Smooth muscle cell (in vitro differentiated cells): ENCODE measurements around the gene UPP2. TPM values are rescaled to one million over a fixed set of nuclear protein-coding genes. Genes with fewer than 3 reads are reported as not detected.

ENCODE experiments used
- DNase-seq: peaks from one replicate; lab custom pipeline; 2025; ENCODE audit not compliant: unreplicated experiment; lab: John Stamatoyannopoulos, UW
- H2AFZ ChIP-seq: fragments of 200-600 bp; sonication (generic); 2 replicates; pipeline ENCODE4 v1.6.0; 2016; ENCODE audit warnings: antibody characterized with exemption, low read depth, mild to moderate bottlenecking
- H3F3A ChIP-seq: fragments of 200-600 bp; sonication (generic); 2 replicates; pipeline ENCODE4 v1.6.0; 2017; ENCODE audit warnings: antibody characterized with exemption, low read depth
- H3K27ac ChIP-seq: fragments of 200-600 bp; sonication (generic); 2 replicates; pipeline ENCODE4 v1.5.1; 2016; ENCODE audit warnings: low read depth, mild to moderate bottlenecking
- H3K27me3 ChIP-seq: fragments of 200-600 bp; sonication (generic); 2 replicates; pipeline ENCODE4 v1.6.1; 2016; ENCODE audit warnings: low read depth, mild to moderate bottlenecking
- H3K36me3 ChIP-seq: fragments of 200-600 bp; sonication (generic); 2 replicates; pipeline ENCODE4 v1.5.1; 2016; ENCODE audit warnings: low read depth
- H3K4me1 ChIP-seq: fragments of 200-600 bp; sonication (generic); 2 replicates; pipeline ENCODE4 v1.5.1; 2016; ENCODE audit warnings: low read depth
- H3K4me2 ChIP-seq: fragments of 200-600 bp; sonication (generic); 2 replicates; pipeline ENCODE4 v1.6.0; 2016; ENCODE audit warnings: mild to moderate bottlenecking
- H3K4me3 ChIP-seq: fragments of 200-600 bp; sonication (generic); 2 replicates; pipeline ENCODE4 v1.5.1; 2016; ENCODE audit warnings: mild to moderate bottlenecking
- H3K79me2 ChIP-seq: fragments of 200-600 bp; sonication (generic); 2 replicates; pipeline ENCODE4 v1.6.0; 2016; ENCODE audit warnings: low read depth, mild to moderate bottlenecking
- H3K9ac ChIP-seq: fragments of 200-600 bp; sonication (generic); 2 replicates; pipeline ENCODE4 v1.6.0; 2016; ENCODE audit warnings: low read depth
- H3K9me3 ChIP-seq: fragments of 200-600 bp; sonication (generic); replicated peaks from 2 replicates; pipeline ENCODE4 v1.5.1; 2016; ENCODE audit warnings: low read depth
- H4K20me1 ChIP-seq: fragments of 200-600 bp; sonication (generic); 2 replicates; pipeline ENCODE4 v1.6.0; 2016; ENCODE audit warnings: low read depth
- WGBS: methylation state at CpG from one replicate; pipeline ENCODE4 v1.1.7; 2016; ENCODE audit warnings: low lambda C conversion rate; 5-methylcytosine and 5-hydroxymethylcytosine counted together
- polyA plus RNA-seq: library from polyadenylated mRNA; unstranded; fragments of >200 nt; fragmentation: Nextera tagmentation; extraction: Ambion mirVana; gene quantifications from 2 replicates; pipeline ENCODE4 v1.2.1, GENCODE V29; 2016
- total RNA-seq: library from RNA; depleted of rRNA; stranded (reverse); fragments of >200 nt; gene quantifications from 2 replicates; pipeline ENCODE4 v1.2.3, GENCODE V29; 2014
- TF ChIP-seq, protein P1 (sequence below): fragments of 200-600 bp; sonication (generic); IDR thresholded peaks from 2 replicates; pipeline ENCODE4 v1.5.1; 2017; ENCODE audit warnings: borderline replicate concordance, mild to moderate bottlenecking, antibody characterized with exemption; ENCODE audit not compliant: insufficient read depth, poor library complexity, severe bottlenecking

The UPP2 gene
- total and polyA plus RNA-seq, 2 experiments from 2014 or later = not detected

DNA sequence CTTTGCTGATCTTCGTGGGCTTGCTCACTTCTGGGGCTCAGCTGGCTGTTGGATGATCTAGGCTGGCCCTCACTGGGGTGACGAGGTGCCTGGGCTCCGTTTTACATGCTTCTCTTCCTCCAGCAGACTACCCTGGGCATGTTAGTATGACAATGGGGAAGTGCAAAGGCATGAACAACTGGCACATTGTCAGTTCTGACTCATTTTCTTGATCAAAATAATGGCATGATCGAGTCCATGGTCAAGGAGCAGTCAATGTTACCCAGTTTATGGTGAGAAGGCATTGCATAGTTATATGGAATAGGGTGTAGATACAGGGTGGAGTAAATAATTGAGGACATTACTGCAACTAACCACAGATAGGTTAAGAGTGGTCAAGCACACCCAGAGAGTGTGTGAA lies 10.0 kb upstream of the UPP2 start:
- H3F3A ChIP-seq = no peaks in the 10 kb centered on the region
- H3K9ac ChIP-seq = no peak overlapping the region
- no peaks in the 10 kb centered on the region for H3K79me2 ChIP-seq
- no peak overlapping the region for H3K4me2 ChIP-seq
- H3K9me3 ChIP-seq = no peaks in the 10 kb centered on the region
- H3K27me3 ChIP-seq = no peaks in the 10 kb centered on the region
- WGBS = 73% methylated on average over 4 of the region's 4 CpGs
- no peak overlapping the region for H2AFZ ChIP-seq
- no peaks in the 10 kb centered on the region for H4K20me1 ChIP-seq
- no peak overlapping the region for H3K27ac ChIP-seq
- DNase-seq = no peak
- H3K36me3 ChIP-seq = no peaks in the 10 kb centered on the region
- no peak overlapping the region for H3K4me3 ChIP-seq
- TF ChIP-seq, protein P1, sequence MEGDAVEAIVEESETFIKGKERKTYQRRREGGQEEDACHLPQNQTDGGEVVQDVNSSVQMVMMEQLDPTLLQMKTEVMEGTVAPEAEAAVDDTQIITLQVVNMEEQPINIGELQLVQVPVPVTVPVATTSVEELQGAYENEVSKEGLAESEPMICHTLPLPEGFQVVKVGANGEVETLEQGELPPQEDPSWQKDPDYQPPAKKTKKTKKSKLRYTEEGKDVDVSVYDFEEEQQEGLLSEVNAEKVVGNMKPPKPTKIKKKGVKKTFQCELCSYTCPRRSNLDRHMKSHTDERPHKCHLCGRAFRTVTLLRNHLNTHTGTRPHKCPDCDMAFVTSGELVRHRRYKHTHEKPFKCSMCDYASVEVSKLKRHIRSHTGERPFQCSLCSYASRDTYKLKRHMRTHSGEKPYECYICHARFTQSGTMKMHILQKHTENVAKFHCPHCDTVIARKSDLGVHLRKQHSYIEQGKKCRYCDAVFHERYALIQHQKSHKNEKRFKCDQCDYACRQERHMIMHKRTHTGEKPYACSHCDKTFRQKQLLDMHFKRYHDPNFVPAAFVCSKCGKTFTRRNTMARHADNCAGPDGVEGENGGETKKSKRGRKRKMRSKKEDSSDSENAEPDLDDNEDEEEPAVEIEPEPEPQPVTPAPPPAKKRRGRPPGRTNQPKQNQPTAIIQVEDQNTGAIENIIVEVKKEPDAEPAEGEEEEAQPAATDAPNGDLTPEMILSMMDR = no peak
- no peaks in the 10 kb centered on the region for H3K4me1 ChIP-seq

DNA sequence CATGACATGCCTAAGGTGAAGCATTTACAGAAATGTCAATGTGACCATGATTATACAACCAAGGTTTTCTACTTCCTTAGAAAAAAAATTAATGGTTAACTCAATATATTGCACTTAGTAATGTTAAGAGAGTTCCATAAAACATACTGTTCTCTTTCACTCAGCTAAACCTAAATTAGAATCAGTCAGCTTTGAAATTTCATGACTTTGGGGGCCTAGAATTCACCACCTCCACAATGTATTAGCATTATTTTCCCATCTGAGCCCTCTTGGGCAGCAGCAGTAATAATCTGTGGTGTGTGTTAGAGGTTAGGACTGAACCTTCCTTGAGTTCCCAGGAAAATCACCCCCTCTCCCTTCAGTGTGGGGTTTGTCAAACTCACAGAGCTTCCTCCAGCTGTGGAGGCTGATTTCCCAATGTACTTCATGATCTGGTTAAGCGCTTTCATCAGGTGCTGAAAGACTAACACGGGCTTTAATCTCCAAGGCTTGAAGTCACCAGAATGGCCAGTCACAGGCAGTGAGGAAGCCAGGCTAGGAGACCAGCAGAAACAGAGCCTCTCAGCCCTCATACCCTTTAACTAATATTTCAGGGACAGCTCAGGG lies 7.1 kb upstream of the UPP2 start:
- Histone ChIP-seq H3K79me2 (no peaks in the 10 kb centered on the region), H2AFZ (no peak overlapping the region), H3K4me2 (no peak overlapping the region), H4K20me1 (no peaks in the 10 kb centered on the region), H3K9ac (no peak overlapping the region), H3K4me3 (no peak overlapping the region), H3K9me3 (no peaks in the 10 kb centered on the region), H3K36me3 (no peaks in the 10 kb centered on the region), H3K27ac (no peak overlapping the region), H3K4me1 (no peaks in the 10 kb centered on the region), H3K27me3 (no peaks in the 10 kb centered on the region), H3F3A (no peaks in the 10 kb centered on the region)
- no peak for DNase-seq
- WGBS = 67% methylated on average over 2 of the region's 2 CpGs
- TF ChIP-seq, protein P1 = no peak

DNA sequence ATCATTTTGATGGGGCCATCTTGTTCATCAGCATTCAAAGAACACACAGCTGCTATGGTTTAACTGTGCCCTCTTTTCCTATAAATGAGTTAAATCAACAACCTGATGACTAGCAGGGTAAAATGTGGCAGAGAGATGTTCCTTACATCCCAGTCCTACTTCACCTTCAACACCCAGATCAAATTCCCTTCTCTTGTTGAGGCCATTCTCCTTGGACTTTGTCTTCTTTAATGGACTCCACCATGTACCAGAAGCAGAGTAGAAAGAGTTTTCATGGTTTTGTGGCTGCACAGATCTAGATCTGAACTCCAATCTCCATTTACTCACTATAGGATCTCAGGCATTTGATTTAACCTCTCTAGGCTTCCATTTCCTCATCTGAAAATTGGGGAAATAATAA lies 6.4 kb upstream of the UPP2 start:
- no peak overlapping the region for H3K4me2 ChIP-seq
- H3K4me3 ChIP-seq = no peak overlapping the region
- TF ChIP-seq, protein P1 = no peak
- H3K4me1 ChIP-seq = no peaks in the 10 kb centered on the region
- H3K36me3 ChIP-seq = no peaks in the 10 kb centered on the region
- H3K27me3 ChIP-seq = no peaks in the 10 kb centered on the region
- no peaks in the 10 kb centered on the region for H4K20me1 ChIP-seq
- no peaks in the 10 kb centered on the region for H3K79me2 ChIP-seq
- no peak overlapping the region for H2AFZ ChIP-seq
- H3K9ac ChIP-seq = no peak overlapping the region
- no peaks in the 10 kb centered on the region for H3F3A ChIP-seq
- no peak overlapping the region for H3K27ac ChIP-seq
- no peak for DNase-seq
- no peaks in the 10 kb centered on the region for H3K9me3 ChIP-seq

DNA sequence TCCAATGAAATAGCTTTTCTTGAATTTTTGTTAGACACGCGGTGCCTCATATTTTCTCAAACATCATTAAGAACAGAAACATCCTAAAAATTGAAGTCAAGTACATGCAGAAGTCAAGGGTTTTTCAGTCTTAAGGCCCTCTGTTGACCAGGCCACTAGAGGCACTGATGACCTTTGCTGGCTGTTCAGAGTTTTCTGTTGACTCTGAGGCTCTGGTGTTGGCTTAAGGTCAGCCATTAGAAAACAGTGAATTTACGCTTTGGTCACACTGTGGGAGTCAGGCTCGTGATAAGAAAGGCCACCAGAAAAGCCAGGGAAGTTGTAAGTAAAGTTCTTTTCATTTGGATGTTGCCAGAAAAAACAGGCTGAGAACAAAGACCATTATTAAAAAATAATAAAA lies 5.8 kb upstream of the UPP2 start:
- Histone ChIP-seq H3K27me3 (no peaks in the 10 kb centered on the region), H4K20me1 (no peaks in the 10 kb centered on the region), H3K4me3 (no peak overlapping the region), H3K36me3 (no peaks in the 10 kb centered on the region), H3F3A (no peaks in the 10 kb centered on the region), H3K4me2 (no peak overlapping the region), H3K9ac (no peak overlapping the region), H3K27ac (no peak overlapping the region), H2AFZ (no peak overlapping the region), H3K9me3 (no peaks in the 10 kb centered on the region), H3K79me2 (no peaks in the 10 kb centered on the region), H3K4me1 (no peaks in the 10 kb centered on the region)
- TF ChIP-seq, protein P1 = no peak
- WGBS = 88% methylated on average over 4 of the region's 4 CpGs
- DNase-seq = no peak
